Upper lobe of left lung (tissue), 6 donors: ENCODE results near the gene BID. TPM values are rescaled to one million over a fixed set of nuclear protein-coding genes. Genes with fewer than 3 reads are reported as not detected.

Experiments used
- ATAC-seq, 2 donors: fragments of 200-7000 bp; cut with Tn5 transposase; one replicate each; pipeline ENCODE4 v1.9.1; 2022; ENCODE audit warnings: mild to moderate bottlenecking in 2 of 2, moderate library complexity in 2 of 2; ENCODE audit not compliant: low FRiP score in 2 of 2
- DNase-seq, 2 donors: peaks; one replicate each; pipeline ENCODE4 v3.0.0-alpha.2; 2019 to 2020
- H3K27ac ChIP-seq, 4 donors: fragments of 200-600 bp; sonication (generic); one replicate each; pipeline ENCODE4 v1.5.1; 2016 to 2019
- H3K27me3 ChIP-seq, 4 donors: fragments of 200-600 bp; sonication (generic); one replicate each; pipeline ENCODE4 v1.5.1; 2017 to 2019
- H3K36me3 ChIP-seq, 4 donors: fragments of 200-600 bp; sonication (generic); one replicate each; pipeline ENCODE4 v1.5.1; 2016 to 2019
- H3K4me1 ChIP-seq, 4 donors: fragments of 200-600 bp; sonication (generic); one replicate each; pipeline ENCODE4 v1.5.1; 2018 to 2019
- H3K4me3 ChIP-seq, 4 donors: fragments of 200-600 bp; sonication (generic); one replicate each; pipeline ENCODE4 v1.5.1; 2017 to 2019; ENCODE audit warnings: mild to moderate bottlenecking in 2 of 4, moderate library complexity in 1 of 4
- H3K9me3 ChIP-seq, 4 donors: fragments of 200-600 bp; sonication (generic); one replicate each; pipeline ENCODE4 v1.5.1; 2018 to 2019
- CTCF ChIP-seq, 6 experiments: fragments of 450-650 bp in 4 of 6; fragments of 200-600 bp in 2 of 6; sonication (generic) in 2 of 6; IDR thresholded peaks; one replicate each; pipeline ENCODE4 v1.5.1; 2016 to 2019; ENCODE audit warnings: antibody characterized with exemption in 6 of 6
- EP300 ChIP-seq, 4 donors: sonication (generic); formaldehyde crosslinking; IDR thresholded peaks; one replicate each; pipeline ENCODE4 v1.5.1; 2017; ENCODE audit warnings: antibody characterized with exemption in 4 of 4, control low read depth in 2 of 4
- POLR2A ChIP-seq, 4 donors: fragments of 450-650 bp; IDR thresholded peaks; one replicate each; pipeline ENCODE4 v1.5.1; 2016 to 2017; ENCODE audit warnings: antibody characterized with exemption in 4 of 4, mild to moderate bottlenecking in 2 of 4
- POLR2AphosphoS5 ChIP-seq, 2 donors: sonication (generic); formaldehyde crosslinking; IDR thresholded peaks; one replicate each; pipeline ENCODE4 v1.5.1; 2017; ENCODE audit warnings: antibody characterized with exemption in 2 of 2
- WGBS, 2 donors: methylation state at CpG; one replicate each; pipeline ENCODE4 v1.1.5; 2017 to 2018; 5-methylcytosine and 5-hydroxymethylcytosine counted together
- total RNA-seq, 6 donors: library from RNA; depleted of rRNA in 4 of 6; stranded (reverse); fragments of >200 nt in 4 of 6; gene quantifications; one replicate each; pipeline versions ENCODE4 v1.1.0 to v1.2.1, GENCODE V29; 2016 to 2021
- donor health status: DM: no; HTN: no; CAD: no; lungs with moderate emphysema.
- donor health status: DM: no; HTN: yes; CAD: no; lungs with severe emphysema.

Gene BID
- total RNA-seq, 6 donors from 2014 or later: 10.5 to 55.9 (median 27.3) TPM

- TF ChIP-seq EP300 (IDR thresholded peaks at IDR 0.05) (no peak), CTCF (IDR thresholded peaks at IDR 0.05) (no peak), POLR2AphosphoS5 (IDR thresholded peaks at IDR 0.05) (no peak), POLR2A (IDR thresholded peaks at IDR 0.05) (no peak)
- DNase-seq: no peak
- peaks cover 0 to 10% (median 2%) of the 10 kb centered on the region in 4 donors for H3K4me1 ChIP-seq
- 94 to 95% methylated on average over 15 to 22 of the region's 22 CpGs for WGBS, 2 donors
- no peak overlapping the region for H3K4me3 ChIP-seq
- H3K27ac ChIP-seq: no peak overlapping the region
- H3K9me3 ChIP-seq: no peaks in the 10 kb centered on the region
- no peak for ATAC-seq
- no peaks in the 10 kb centered on the region for H3K27me3 ChIP-seq
- peaks cover 0 to 29% (median 11%) of the 10 kb centered on the region in 4 donors for H3K36me3 ChIP-seq
Measured at GRCh38 chr22:17804331-17805080, 30.2 kb upstream of the BID start.

- no peaks in the 10 kb centered on the region for H3K27me3 ChIP-seq
- 96 to 98% methylated on average over 20 of the region's 20 CpGs for WGBS, 2 donors
- no peak overlapping the region for H3K27ac ChIP-seq
- ATAC-seq (no peak), DNase-seq (no peak)
- H3K36me3 ChIP-seq: peaks cover 0 to 26% (median 10%) of the 10 kb centered on the region in 4 donors
- no peak overlapping the region for H3K4me3 ChIP-seq
- H3K9me3 ChIP-seq: no peaks in the 10 kb centered on the region
- TF ChIP-seq EP300 (IDR thresholded peaks at IDR 0.05) (no peak), POLR2AphosphoS5 (IDR thresholded peaks at IDR 0.05) (no peak)
- H3K4me1 ChIP-seq: peaks cover 0 to 10% (median 2%) of the 10 kb centered on the region in 4 donors
Measured at GRCh38 chr22:17803609-17804270, 29.5 kb upstream of the BID start.

DNA sequence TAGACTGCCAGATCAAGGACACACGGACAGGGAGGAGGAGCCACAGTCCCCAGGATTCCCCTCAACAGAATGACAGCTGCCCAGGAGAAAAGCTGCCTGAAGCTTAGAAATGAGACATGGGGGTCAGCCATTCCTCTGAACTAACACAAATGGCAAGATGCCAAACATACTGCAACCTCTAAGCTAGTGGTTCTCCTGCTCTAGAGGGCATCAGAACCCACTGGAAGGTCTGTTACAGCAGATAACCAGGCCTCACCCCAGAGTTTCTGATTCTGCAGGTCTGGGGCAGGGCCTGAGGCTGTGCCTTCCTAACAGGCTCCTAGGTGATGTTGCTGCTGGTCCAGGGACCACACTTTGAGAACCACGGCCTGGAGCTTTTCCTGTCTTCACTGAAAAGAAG lies 28.6 kb upstream of the BID start:
- WGBS, 2 donors: 90 to 100% methylated on average over 1 to 2 of the region's 2 CpGs
- Histone ChIP-seq H3K4me1 (peaks cover 0 to 4% (median under 1%) of the 10 kb centered on the region in 4 donors), H3K27me3 (no peaks in the 10 kb centered on the region), H3K4me3 (no peak overlapping the region), H3K9me3 (no peaks in the 10 kb centered on the region), H3K36me3 (peaks cover 0 to 17% (median 6%) of the 10 kb centered on the region in 4 donors), H3K27ac (no peak overlapping the region)
- DNase-seq (no peak), ATAC-seq (no peak)
- TF ChIP-seq EP300 (IDR thresholded peaks at IDR 0.05): no peak
- TF ChIP-seq POLR2AphosphoS5 (IDR thresholded peaks at IDR 0.05): no peak
- TF ChIP-seq POLR2A (IDR thresholded peaks at IDR 0.05): no peak
- no peak for TF ChIP-seq CTCF (IDR thresholded peaks at IDR 0.05)

- 86 to 91% methylated on average over 10 of the region's 10 CpGs for WGBS, 2 donors
- peaks cover 0 to 4% (median 0%) of the 10 kb centered on the region in 4 donors for H3K4me1 ChIP-seq
- no peaks in the 10 kb centered on the region for H3K27me3 ChIP-seq
- DNase-seq (no peak), ATAC-seq (no peak)
- H3K4me3 ChIP-seq: no peak overlapping the region
- no peaks in the 10 kb centered on the region for H3K9me3 ChIP-seq
- peaks cover 0 to 12% (median 4%) of the 10 kb centered on the region in 4 donors for H3K36me3 ChIP-seq
- H3K27ac ChIP-seq: no peak overlapping the region
- no peak for TF ChIP-seq CTCF (IDR thresholded peaks at IDR 0.05)
- no peak for TF ChIP-seq EP300 (IDR thresholded peaks at IDR 0.05)
- no peak for TF ChIP-seq POLR2AphosphoS5 (IDR thresholded peaks at IDR 0.05)
- no peak for TF ChIP-seq POLR2A (IDR thresholded peaks at IDR 0.05)
Measured at GRCh38 chr22:17802411-17802810, 28.1 kb upstream of the BID start.

- WGBS, 2 donors: 65 to 76% methylated on average over 11 to 23 of the region's 23 CpGs
- Histone ChIP-seq H3K27ac (no peak overlapping the region), H3K9me3 (no peaks in the 10 kb centered on the region), H3K4me3 (no peak overlapping the region), H3K4me1 (peaks cover 0 to under 1% (median 0%) of the 10 kb centered on the region in 4 donors), H3K36me3 (peaks cover 0 to 8% (median 0%) of the 10 kb centered on the region in 4 donors), H3K27me3 (no peaks in the 10 kb centered on the region)
- ATAC-seq: peak in 1 of 2 donors; percentile 23
- TF ChIP-seq CTCF (IDR thresholded peaks at IDR 0.05) (no peak), POLR2AphosphoS5 (IDR thresholded peaks at IDR 0.05) (no peak), POLR2A (IDR thresholded peaks at IDR 0.05) (no peak), EP300 (IDR thresholded peaks at IDR 0.05) (no peak)
- peak in 1 of 2 donors; percentile 73 for DNase-seq
Measured at GRCh38 chr22:17797721-17798559, 23.7 kb upstream of the BID start.
